K562 (cell line): ENCODE measurements around the gene SLC28A3. TPM values are rescaled to one million over a fixed set of nuclear protein-coding genes. Genes with fewer than 3 reads are reported as not detected.

Experiments used
- CREB3 ChIP-seq: fragments of 450-650 bp; conservative IDR thresholded peaks from 2 replicates; pipeline ENCODE4 v1.6.1; 2016; ENCODE audit warnings: missing genetic modification characterization, low read depth, mild to moderate bottlenecking, missing compliant biosample characterization, moderate library complexity
- ERF ChIP-seq: fragments of 450-650 bp; formaldehyde crosslinking; IDR thresholded peaks from 2 replicates; pipeline ENCODE4 v1.4.0; 2020; ENCODE audit warnings: mild to moderate bottlenecking, mixed read lengths
- GMEB1 ChIP-seq: fragments of 250-450 bp; sonication (Bioruptor Pico); IDR thresholded peaks from 2 replicates; pipeline ENCODE4 v1.4.0; 2020; ENCODE audit warnings: mild to moderate bottlenecking
- HDAC6 ChIP-seq: IDR thresholded peaks from 2 replicates; pipeline ENCODE4 v1.6.1; 2012; ENCODE audit warnings: low read depth, mild to moderate bottlenecking, control low read depth, inconsistent platforms, low read length, moderate library complexity
- NCOA4 ChIP-seq: fragments of 450-650 bp; IDR thresholded peaks from 2 replicates; pipeline ENCODE4 v1.6.1; 2018; ENCODE audit warnings: mild to moderate bottlenecking; ENCODE audit not compliant: partially characterized antibody
- PTTG1 ChIP-seq: fragments of 450-650 bp; IDR thresholded peaks from 2 replicates; pipeline ENCODE4 v1.6.1; 2016; ENCODE audit warnings: low read depth, mild to moderate bottlenecking, missing genetic modification characterization, missing compliant biosample characterization
- SRSF9 ChIP-seq: fragments of 200-400 bp; formaldehyde crosslinking; IDR thresholded peaks from 2 replicates; pipeline ENCODE4 v1.6.1; 2017; ENCODE audit warnings: low read depth, low read length, borderline replicate concordance
- ZBTB7A ChIP-seq: IDR thresholded peaks from 2 replicates; pipeline ENCODE4 v1.6.1; 2011; ENCODE audit warnings: low read depth, mild to moderate bottlenecking, low read length, moderate library complexity, borderline replicate concordance; ENCODE audit not compliant: control insufficient read depth
- ZKSCAN8 ChIP-seq: fragments of 200-800 bp; sonication (Bioruptor generic); IDR thresholded peaks from 2 replicates; pipeline ENCODE4 v1.6.1; 2016; ENCODE audit warnings: missing genetic modification characterization, missing compliant biosample characterization
- ZNF165 ChIP-seq: fragments of 250-450 bp; sonication (Bioruptor Pico); IDR thresholded peaks from 2 replicates; pipeline ENCODE4 v1.4.0; 2020; ENCODE audit warnings: borderline replicate concordance
- ZNF24 ChIP-seq: fragments of 450-650 bp; IDR thresholded peaks from 2 replicates; pipeline ENCODE4 v1.6.1; 2016
- ZNF696 ChIP-seq: fragments of 250-450 bp; sonication (Bioruptor Pico); conservative IDR thresholded peaks from 2 replicates; pipeline ENCODE4 v1.4.0; 2020; ENCODE audit warnings: mild to moderate bottlenecking, moderate library complexity
- polyA plus RNA-seq, 8 experiments: library from polyadenylated mRNA; depleted of rRNA in 4 of 8; stranded (reverse) in 5 of 8; unstranded in 3 of 8; fragments of >200 nt; fragmentation: Nextera tagmentation in 2 of 8; fragmentation: Illumina TruSeq in 1 of 8; extraction: Ambion mirVana in 2 of 8; extraction: Trizol in 1 of 8; gene quantifications; 2 replicates each; pipeline versions ENCODE4 v1.2.1 to v1.2.3, GENCODE V29; 2011 to 2014; ENCODE audit warnings: inconsistent platforms in 1 of 8, missing spikeins in 1 of 8
- total RNA-seq, 7 experiments: library from RNA; depleted of rRNA in 6 of 7; stranded (reverse); fragments of >200 nt in 6 of 7; fragmentation: Illumina TruSeq in 2 of 7; extraction: Trizol in 2 of 7; gene quantifications; 2 replicates each; pipeline versions ENCODE4 v1.2.1 to v1.2.3, GENCODE V29; 2011 to 2021; ENCODE audit warnings: low replicate concordance in 1 of 7
- TF ChIP-seq, protein P1 (sequence below): fragments of 150-350 bp; IDR thresholded peaks from 2 replicates; pipeline ENCODE4 v1.6.1; 2014; ENCODE audit warnings: low read depth, mild to moderate bottlenecking, low read length, borderline replicate concordance

SLC28A3 gene
- total and polyA plus RNA-seq, 9 of the 15 experiments (the other 6 are each of a cell fraction or from before 2014, with no cell fraction given): not detected

- TF ChIP-seq, protein P1, sequence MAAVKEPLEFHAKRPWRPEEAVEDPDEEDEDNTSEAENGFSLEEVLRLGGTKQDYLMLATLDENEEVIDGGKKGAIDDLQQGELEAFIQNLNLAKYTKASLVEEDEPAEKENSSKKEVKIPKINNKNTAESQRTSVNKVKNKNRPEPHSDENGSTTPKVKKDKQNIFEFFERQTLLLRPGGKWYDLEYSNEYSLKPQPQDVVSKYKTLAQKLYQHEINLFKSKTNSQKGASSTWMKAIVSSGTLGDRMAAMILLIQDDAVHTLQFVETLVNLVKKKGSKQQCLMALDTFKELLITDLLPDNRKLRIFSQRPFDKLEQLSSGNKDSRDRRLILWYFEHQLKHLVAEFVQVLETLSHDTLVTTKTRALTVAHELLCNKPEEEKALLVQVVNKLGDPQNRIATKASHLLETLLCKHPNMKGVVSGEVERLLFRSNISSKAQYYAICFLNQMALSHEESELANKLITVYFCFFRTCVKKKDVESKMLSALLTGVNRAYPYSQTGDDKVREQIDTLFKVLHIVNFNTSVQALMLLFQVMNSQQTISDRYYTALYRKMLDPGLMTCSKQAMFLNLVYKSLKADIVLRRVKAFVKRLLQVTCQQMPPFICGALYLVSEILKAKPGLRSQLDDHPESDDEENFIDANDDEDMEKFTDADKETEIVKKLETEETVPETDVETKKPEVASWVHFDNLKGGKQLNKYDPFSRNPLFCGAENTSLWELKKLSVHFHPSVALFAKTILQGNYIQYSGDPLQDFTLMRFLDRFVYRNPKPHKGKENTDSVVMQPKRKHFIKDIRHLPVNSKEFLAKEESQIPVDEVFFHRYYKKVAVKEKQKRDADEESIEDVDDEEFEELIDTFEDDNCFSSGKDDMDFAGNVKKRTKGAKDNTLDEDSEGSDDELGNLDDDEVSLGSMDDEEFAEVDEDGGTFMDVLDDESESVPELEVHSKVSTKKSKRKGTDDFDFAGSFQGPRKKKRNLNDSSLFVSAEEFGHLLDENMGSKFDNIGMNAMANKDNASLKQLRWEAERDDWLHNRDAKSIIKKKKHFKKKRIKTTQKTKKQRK: no peak
- TF ChIP-seq HDAC6 (no peak), ZBTB7A (no peak), ZNF165 (CRISPR knock-in tag) (no peak), ERF (CRISPR knock-in tag) (no peak), ZNF24 (no peak), GMEB1 (CRISPR knock-in tag) (no peak), NCOA4 (no peak), ZNF696 (CRISPR knock-in tag) (no peak), ZKSCAN8 (CRISPR knock-in tag) (no peak), PTTG1 (tag) (no peak), SRSF9 (no peak), CREB3 (no peak)
Observed at GRCh38 chr9:84354035-84354434, 13.5 kb upstream of the SLC28A3 start (continued).
